ENCODE data around the gene KRTAP3-3.
"Not testable (repeated sequence)": the region's sequence is repeated elsewhere in the genome, so short reads cannot be mapped to it uniquely, and the experiment has no call there.

Gene KRTAP3-3

DNA sequence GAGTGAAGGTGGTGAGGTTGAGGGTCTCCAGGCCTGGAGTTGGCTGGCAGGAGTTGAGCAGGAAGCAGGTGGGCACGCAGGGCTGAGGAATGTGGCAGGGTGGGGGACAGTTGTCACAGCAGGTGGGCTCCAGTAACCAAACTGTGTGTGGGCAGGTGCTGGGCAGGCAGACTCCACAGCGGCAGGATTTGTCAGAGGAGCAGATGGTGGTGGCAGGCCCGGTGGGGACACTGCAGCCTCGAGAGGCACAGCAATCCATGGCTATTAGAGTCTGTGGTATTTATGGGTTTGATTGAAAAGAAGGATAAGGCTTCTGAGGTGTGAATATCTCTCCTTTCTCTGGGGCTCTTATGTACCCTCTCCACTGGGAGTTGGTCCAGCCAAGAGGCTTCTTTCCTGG is at the start of gene KRTAP3-3:
Gene KRTAP3-3 (minus strand): TSS at position 326 of the 400 bp plus-strand sequence. CDS start 67 bp downstream, at position 259.
- DNase-seq, result no peak

DNA sequence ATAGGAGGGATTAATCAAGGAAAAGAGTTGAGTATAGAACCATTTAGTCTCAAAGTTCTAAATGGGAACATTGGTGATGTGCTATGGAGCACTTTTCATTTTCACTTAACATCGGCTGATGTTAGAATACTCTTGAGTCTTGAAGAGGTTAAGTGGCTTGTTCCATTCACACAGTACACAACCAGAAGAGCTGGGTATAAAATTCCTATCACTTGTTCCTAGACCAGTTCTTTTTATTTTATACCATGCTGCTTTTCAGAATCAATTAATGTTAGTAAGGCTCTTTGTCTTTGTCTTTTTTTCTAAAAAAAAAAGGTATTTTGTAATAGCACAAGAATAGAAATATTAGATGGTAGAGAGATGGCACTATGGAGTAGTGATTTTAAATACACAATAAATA is 49.0 kb upstream of the KRTAP3-3 start:
- no peak for DNase-seq

DNA sequence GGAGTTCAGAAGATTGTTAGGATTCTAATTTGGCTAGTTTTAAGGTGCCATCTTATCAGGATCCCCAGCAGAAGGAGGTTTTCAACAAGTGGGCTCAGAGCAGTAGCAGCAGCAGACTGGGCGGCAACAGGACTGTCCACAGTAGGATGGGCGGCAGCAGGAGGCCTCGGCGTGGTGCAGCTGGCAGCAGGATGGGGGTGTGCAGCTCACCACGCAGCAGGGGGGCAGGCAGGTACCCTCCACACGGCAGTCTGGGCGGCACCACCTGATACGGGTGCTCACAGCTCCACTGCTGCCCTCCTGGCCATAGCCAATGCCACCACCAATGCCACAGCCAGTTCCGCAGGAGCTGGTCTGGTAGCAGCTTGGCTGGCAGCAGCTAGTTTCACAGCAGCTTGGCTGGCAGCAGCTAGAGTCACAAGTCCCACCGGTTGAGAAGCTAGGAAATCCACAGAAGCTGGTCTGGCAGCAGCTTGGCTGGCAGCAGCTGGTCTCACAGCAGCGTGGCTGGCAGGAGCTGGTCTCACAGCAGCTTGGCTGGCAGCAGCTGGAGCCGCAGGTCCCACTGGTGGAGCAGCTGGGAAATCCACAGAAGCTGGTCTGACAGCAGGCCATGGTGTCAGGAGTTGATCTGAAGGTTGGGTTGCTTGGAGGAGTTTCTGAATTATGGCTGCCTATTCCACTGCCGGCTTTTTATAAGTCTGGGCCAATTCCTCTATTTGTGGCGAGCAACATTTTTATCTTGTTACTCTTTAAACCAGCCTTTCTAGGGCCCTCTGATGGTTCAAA is 47.0 kb upstream of the KRTAP3-3 start, which contains the start of gene KRTAP1-1:
Gene KRTAP1-1 (minus strand): TSS at position 668 of the 789 bp plus-strand sequence. CDS start 53 bp downstream, at position 615.
- DNase-seq, result not testable (repeated sequence)

DNA sequence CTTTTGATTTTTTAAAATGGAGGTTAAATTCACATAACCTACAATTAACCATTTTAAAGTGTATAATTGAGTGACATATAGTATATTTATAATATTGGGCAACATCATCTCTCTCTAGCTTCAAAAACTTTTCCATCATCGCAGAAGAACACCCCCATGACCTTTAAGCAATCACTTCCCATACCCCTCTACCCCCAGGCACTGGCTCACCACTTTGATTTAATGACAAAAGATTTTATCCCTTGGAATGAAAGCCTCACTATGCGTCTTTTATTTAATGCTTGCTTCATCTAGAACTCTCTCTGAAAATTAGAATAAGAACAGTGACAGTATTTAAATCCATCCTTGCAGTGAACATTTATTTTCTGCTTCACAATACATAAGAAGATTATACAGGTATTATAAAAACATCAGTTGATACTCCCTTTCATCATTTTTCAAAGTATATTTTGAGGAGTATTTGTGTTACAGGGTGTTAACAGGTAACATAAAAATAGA is 43.9 kb upstream of the KRTAP3-3 start:
- no peak for DNase-seq

DNA sequence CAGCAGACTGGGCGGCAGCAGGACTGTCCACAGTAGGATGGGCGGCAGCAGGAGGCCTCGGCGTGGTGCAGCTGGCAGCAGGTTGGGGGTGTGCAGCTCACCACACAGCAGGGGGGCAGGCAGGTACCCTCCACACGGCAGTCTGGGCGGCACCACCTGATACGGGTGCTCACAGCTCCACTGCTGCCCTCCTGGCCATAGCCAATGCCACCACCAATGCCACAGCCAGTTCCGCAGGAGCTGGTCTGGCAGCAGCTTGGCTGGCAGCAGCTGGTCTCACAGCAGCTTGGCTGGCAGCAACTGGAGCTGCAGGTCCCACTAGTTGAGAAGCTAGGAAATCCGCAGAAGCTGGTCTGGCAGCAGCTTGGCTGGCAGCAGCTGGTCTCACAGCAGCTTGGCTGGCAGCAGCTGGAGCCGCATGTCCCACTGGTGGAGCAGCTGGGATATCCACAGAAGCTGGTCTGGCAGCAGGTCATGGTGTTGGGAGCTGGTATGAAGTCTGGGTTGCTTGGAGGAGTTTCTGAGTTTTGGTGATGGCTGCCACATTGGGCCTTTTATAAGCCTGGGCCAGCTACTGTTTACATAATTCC is 40.5 kb upstream of the KRTAP3-3 start, which contains the start of gene KRTAP1-3:
Gene KRTAP1-3 (minus strand): TSS at position 529 of the 590 bp plus-strand sequence. CDS start 53 bp downstream, at position 476.
- not testable (repeated sequence) for DNase-seq

DNA sequence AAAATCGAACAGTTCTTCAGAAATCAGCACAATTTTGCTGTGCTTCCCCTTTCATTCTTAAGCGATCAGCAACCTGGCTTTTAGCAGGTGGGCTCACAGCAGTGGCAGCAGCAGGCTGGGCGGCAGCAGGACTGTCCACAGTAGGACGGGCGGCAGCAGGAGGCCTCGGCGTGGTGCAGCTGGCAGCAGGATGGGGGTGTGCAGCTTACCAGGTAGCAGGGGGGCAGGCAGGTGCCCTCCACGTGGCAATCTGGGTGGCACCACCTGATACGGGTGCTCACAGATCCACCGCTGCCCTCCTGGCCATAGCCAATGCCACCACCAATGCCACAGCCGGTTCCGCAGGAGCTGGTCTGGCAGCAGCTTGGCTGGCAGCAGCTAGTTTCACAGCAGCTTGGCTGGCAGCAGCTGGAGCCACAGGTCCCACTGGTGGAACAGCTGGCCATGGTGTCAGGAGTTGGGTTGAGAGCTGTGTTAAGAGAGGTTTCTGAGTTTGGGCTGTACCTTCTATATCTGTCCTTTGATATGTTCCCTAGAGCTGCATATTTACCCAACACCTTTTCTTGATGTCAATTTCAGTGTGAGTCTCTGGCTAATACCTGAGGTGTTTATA is 35.8 kb upstream of the KRTAP3-3 start, which contains the start of gene KRTAP1-4:
Gene KRTAP1-4 (minus strand): TSS at position 563 of the 613 bp plus-strand sequence. CDS start 117 bp downstream, at position 446.
- DNase-seq, result no peak

DNA sequence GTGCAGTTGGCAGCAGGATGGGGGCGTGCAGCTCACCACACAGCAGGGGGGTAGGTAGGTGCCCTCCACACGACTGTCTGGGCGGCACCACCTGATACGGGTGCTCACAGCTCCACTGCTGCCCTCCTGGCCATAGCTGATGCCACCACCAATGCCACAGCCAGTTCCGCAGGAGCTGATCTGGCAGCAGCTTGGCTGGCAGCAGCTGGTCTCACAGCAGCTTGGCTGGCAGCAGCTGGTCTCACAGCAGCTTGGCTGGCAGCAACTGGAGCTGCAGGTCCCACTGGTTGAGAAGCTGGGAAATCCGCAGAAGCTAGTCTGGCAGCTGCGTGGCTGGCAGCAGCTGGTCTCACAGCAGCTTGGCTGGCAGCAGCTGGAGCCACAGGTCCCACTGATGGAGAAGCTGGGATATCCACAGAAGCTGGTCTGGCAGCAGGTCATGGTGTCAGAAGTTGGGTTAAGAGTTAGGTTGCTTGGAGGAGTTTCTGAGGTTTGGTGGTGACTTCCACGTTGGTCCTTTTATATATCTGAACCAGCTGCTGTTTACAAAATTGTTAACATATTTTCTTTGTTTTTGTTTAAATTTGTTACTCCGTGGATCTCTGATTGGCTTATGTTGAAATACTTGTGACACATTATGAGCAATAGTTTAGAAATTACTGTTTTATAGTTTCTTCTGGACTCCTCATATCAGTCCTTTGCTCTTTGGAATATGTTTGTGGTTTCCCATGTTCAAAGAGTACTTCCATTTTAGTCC is 32.9 kb upstream of the KRTAP3-3 start, which contains the start of gene KRTAP1-5:
Gene KRTAP1-5 (minus strand): TSS at position 494 of the 757 bp plus-strand sequence. CDS start 53 bp downstream, at position 441.
- no peak for DNase-seq

DNA sequence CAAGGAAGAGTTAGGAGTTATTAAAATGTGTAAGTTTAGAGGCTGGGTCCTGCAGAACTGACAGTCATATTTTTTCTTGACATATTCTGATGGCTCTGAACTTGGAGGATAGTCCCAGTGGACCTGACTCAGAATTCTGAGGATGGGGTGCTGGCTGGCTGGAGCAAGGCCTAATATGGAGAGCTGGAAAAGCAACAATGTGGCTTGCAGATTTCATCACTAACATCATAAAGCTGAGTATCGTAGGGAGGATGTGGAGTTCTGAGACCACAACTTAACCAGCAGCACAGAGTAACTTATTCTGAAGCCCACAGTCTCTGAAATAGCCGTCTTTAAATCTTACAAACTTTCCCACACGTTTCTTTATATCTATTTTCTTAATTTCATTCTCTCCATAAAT is 30.7 kb upstream of the KRTAP3-3 start:
- peak; percentile 17 for DNase-seq

DNA sequence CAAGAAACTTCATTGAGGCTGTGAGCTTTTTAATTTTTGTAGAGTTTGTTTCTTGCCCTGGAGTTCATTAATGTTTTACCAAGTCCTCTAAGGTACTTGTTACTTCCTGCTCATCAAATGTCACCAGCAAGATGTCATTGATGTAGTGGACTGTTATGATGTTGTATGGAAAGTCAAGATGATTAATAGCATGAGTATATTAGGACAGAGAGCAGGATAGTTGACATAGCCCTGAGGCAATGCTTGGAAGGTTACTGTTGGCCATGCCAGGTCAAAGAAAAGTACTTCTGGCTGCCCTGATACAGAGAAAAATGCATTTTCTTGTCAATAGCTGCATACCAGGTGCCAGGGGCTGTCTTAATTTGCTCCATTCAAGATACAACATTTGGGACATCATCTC is 26.4 kb upstream of the KRTAP3-3 start:
- no peak for DNase-seq

DNA sequence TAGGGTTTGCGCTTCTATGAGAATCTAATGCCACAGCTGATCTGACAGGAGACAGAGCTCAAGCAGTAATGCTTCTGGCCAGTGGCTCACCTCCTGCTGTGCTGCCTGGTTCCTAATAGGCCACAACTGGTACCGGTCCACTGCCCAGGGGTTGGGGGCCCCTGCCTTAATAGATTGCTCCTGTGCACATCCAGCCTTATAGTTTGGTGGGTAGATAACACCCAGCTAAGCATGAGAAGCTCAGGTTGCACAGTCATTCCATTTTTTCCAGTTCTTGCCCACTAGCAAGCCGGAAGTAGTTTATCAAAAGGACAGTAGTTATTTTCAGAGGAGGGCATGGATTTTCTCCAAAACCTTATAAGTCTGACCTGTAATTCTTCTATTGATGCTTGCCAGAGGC is 25.5 kb upstream of the KRTAP3-3 start:
- DNase-seq, result no peak

DNA sequence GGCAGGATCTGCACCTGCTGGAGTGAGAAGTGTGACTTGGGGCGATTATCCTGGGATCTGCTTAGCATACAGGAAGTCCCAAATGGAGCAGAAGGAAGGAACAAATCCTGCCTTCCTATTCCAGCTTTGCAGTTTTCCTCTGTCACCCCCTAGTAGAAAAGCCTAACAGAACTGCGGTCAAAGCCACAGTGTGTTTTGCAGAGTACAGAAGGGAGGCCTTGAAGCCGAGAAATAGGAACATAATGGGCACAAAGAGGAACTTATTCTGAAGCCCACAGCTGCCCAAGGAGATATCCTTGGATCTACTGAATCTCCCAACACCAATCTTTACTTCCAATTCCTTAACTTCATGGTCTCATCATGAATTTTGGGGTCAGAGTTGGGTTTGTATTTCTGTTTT is 24.6 kb upstream of the KRTAP3-3 start:
- peak; percentile 10 for DNase-seq

DNA sequence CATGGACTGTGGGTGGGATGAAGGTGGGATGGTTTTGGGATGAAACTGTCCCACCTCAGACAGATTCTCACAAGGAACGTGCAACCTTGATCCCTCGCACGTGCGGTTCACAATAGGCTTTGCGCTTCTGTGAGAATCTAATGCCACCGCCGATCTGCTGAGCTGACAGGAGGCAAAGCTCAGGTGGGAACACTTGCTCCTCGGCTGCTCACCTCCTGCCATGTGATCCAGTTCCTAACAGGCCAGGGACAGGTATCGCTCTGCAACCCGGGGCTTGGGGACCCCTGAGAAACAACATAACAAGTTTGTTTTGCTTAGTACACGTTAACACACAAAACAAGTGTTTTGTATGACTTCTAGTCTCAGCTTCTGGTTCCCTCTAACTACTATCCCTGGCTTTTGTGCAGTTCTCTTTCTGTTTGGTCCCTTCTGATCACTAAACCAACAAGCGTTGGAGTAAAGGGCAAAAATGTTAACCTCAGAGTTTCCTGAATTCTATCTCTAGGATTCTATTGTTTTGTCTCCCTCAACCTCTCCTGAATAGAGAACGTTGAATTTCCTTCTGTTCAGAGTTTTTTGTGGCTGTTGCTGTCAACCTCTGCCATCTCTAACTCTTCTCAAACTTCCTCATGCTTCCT is 22.7 kb upstream of the KRTAP3-3 start:
- no peak for DNase-seq

DNA sequence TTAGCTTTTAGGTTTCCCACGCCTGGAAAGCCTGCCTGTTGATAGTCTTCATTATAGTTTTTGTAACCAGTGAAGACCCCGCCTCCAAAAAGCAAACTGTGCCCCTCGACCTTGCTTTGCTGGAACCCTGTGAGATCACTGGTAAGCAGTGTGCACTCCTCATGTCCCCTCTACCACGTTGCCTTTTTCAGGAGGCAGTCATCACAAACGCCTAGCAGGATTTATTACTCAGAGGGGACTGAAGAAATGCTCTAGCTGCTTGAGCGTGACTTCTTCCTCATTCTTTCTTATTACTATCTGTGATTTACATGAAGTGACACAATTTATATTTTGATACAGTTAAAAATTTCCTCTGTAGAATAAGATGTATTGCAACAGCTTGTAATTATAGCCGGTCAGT is 21.5 kb upstream of the KRTAP3-3 start:
- no peak for DNase-seq

DNA sequence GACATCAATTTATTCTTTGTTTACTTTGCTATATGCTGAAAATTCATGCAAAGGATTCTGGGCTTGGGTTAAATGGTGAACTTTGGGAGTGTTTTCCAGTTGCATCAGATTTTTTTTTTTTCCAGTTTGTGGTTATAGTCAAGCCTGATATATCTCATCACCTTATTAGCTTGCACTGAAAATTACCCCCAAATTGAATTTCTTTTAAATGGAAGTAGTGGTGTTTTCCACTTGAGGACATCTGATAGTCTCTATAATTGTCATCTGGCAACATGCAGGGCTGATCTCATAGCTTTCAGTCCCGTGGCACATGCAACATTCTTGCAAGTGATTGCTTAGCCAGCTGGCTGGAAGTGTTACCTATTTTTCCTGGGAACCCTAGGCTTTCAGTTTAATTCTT is 19.6 kb upstream of the KRTAP3-3 start:
- DNase-seq, result no peak

DNA sequence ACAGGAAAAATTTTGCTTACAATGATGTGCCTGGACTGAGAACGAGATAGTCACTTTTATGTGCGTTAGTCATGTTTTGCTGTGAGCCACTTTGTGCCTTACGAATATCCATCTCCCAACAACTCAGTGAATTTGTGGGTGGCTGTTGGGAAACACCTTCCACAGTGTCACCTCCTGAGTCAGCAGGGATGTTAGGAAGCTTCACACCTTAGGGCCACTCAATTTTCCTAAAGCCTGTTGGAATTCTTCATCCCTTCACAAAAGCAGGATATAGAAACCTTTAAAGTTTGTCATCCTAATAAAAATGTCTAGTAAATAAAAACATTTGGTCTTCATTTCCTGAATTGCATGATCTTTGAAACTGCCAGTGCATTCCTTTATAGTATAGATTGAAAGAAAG is 19.2 kb upstream of the KRTAP3-3 start:
- DNase-seq, result no peak

DNA sequence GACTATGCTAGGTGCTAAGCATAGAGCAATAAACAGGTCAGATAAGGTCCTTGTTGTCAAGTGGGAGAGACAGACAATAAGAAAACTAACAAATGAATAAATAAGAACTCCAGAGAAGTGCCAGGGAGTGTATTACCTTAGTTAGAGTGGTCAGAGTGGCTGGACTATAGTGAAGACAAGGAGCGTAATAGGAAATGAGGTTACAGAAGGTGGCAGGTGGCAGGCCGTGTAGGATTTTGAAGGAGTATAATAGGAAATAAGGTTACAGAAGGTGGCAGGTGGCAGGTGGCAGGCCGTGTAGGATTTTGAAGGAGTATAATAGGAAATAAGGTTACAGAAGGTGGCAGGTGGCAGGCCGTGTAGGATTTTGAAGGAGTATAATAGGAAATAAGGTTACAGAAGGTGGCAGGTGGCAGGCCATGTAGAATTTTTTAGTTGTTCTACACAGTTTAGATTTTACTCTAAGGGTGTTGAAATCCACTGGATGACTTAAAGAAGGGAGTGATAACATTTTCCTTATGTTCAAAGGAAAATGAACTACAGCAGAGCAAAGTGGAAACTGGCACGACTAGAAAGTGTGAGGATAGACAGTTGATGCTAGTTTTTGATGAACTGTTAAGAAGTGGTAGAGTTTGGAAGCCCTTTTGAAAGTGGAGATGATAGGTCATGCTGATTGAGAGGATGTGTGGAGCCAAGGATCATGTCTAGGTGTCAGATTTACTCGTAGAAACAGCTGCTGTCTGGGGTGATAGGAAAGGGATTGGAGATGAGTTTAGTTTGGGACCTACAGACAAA is 18.6 kb upstream of the KRTAP3-3 start:
- DNase-seq, result no peak

DNA sequence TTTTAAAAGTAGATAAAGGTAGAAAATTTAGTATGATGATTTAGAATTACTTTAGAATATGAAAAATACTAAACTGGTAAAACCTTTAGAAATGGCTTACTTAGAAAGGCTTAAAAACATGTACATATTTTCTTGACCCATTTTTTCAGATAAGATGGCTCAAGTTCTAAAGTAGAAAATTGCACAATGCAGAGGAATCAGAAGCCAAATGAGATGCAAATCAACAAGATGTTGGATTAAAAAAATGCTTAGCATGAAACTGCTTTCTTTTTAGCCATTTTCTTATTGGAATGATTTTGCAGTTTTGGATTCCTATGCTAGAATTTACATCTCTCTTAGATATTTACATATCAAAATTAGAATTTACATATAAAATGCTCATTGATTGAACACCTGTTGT is 16.5 kb upstream of the KRTAP3-3 start:
- no peak for DNase-seq

DNA sequence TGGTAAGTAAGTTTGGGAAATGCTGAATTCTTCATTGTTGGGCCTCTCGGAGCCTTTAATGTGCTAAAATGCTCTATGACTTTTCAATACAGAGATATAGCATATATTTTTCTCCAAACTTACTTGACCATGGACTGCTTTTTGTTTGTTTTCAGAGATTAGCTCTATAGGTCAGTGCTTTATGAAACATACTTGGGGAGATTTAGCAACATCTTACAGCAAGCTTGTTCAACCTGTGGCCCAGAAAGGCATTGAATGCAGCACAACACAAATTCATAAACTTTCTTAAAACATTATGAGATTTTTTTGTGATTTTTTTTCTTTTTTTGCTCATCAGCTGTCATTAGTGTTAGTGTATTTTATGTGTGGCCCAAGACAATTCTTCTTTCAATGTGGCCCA is 16.0 kb upstream of the KRTAP3-3 start:
- DNase-seq, result no peak

DNA sequence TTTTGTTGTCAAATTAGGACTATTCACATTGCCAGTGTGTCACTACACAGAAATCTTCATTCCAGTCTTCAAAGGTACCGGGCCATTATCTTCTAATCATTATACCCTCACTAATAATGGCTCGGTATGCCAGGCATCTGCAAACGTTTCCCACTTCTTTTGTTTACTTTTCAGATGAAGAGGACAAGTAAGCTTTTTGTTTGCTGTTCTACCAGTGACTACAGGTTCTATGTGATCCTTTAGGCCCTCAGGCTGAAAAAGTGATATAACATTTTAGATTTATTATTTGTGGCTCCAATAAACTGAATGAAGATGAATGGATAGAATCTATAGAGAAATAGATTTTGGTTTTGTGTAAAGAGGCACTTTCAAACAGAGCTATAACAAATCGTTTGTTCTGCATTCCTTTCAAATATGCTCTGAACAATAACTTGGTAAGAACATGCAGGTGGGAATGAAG is 15.4 kb upstream of the KRTAP3-3 start:
- no peak for DNase-seq

DNA sequence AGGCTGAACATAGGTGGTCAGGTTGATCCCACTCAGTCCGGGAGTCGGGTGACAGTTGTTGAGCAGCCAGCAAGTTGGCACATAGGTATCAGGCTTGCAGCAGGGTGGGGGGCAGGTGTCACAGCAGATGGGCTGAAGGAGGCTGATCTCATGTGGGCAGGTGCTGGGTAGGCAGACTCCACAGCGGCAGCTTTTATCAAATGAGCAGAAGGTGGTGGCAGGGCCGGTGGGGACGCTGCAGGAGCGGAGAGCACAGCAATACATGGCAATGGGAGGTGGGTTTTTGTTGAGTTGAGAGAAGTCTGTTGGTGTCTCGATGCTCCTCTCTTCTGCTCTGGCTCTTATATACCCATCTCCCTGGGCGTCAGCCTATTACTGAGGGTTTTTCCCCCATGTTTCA is 14.8 kb upstream of the KRTAP3-3 start, which contains the start of gene KRTAP3-1:
Gene KRTAP3-1 (minus strand): TSS at position 318 of the 400 bp plus-strand sequence. CDS start 54 bp downstream, at position 264.
- no peak for DNase-seq

DNA sequence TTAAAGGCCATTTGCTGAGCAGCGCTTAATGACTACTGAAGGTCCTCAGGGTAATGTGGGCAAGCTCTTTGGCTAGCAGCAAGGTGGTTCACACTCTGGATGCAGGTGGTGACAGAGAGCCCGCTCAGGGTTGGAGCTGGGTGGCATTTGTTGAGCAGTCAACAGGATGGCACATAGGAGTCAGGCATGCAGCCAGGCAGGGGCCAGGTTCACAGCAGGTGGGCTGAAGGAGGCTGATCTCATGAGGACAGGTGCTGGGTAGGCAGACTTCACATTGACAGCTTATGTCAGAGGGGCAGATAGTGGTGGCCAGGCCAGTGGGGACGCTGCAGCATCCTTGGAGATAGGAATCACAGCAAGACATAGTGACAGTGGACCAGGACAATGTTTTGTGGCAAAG is 10.4 kb upstream of the KRTAP3-3 start:
- no peak for DNase-seq
